Measurements from ENCODE around the gene STK40.

The STK40 gene

GRCh38 chr1:36351227-36351977 is 34.3 kb downstream of the STK40 start:
- DNase-seq, result no peak
- in situ Hi-C loops (cut with MboI; ENCODE audit: low pct_unique_long_range_greater_than_20kb, low sequenced_read_pairs), result no loop called here

GRCh38 chr1:36350659-36351226 is 35.0 kb downstream of the STK40 start:
- peak; percentile 25 for DNase-seq
- in situ Hi-C loops (cut with MboI; ENCODE audit: low pct_unique_long_range_greater_than_20kb, low sequenced_read_pairs), result no loop called here

GRCh38 chr1:36349839-36350238 is 35.9 kb downstream of the STK40 start:
- in situ Hi-C loops (cut with MboI; ENCODE audit: low pct_unique_long_range_greater_than_20kb, low sequenced_read_pairs), result no loop called here
- no peak for DNase-seq

GRCh38 chr1:36349241-36349671 is 36.5 kb downstream of the STK40 start:
- DNase-seq, result no peak
- in situ Hi-C loops (cut with MboI; ENCODE audit: low pct_unique_long_range_greater_than_20kb, low sequenced_read_pairs), result no loop called here

GRCh38 chr1:36346741-36347370 is 38.9 kb downstream of the STK40 start:
- in situ Hi-C loops (cut with MboI; ENCODE audit: low pct_unique_long_range_greater_than_20kb, low sequenced_read_pairs), result no loop called here
- DNase-seq, result no peak

GRCh38 chr1:36345353-36345752 is 40.4 kb downstream of the STK40 start:
- no peak for DNase-seq
- in situ Hi-C loops (cut with MboI; ENCODE audit: low pct_unique_long_range_greater_than_20kb, low sequenced_read_pairs), result no loop called here

- no peak for DNase-seq
- in situ Hi-C loops (cut with MboI; ENCODE audit: low pct_unique_long_range_greater_than_20kb, low sequenced_read_pairs), result no loop called here
These were observed 41.4 kb downstream of the STK40 start for GRCh38 chr1:36344395-36344680.

GRCh38 chr1:36343651-36344394 is 41.9 kb downstream of the STK40 start:
- DNase-seq, result no peak
- in situ Hi-C loops (cut with MboI; ENCODE audit: low pct_unique_long_range_greater_than_20kb, low sequenced_read_pairs), result no loop called here

GRCh38 chr1:36342426-36343185 is 43.1 kb downstream of the STK40 start:
- peak; percentile 66 for DNase-seq
- in situ Hi-C loops (cut with MboI; ENCODE audit: low pct_unique_long_range_greater_than_20kb, low sequenced_read_pairs), result no loop called here

- DNase-seq, result no peak
- in situ Hi-C loops (cut with MboI; ENCODE audit: low pct_unique_long_range_greater_than_20kb, low sequenced_read_pairs), result no loop called here
These were observed 44.0 kb downstream of the STK40 start for GRCh38 chr1:36341626-36342320.

GRCh38 chr1:36339615-36340014 is 46.1 kb downstream of the STK40 start:
- DNase-seq, result no peak
- in situ Hi-C loops (cut with MboI; ENCODE audit: low pct_unique_long_range_greater_than_20kb, low sequenced_read_pairs), result no loop called here

GRCh38 chr1:36339215-36339614 is 46.5 kb downstream of the STK40 start:
- in situ Hi-C loops (cut with MboI; ENCODE audit: low pct_unique_long_range_greater_than_20kb, low sequenced_read_pairs), result no loop called here
- no peak for DNase-seq

- no peak for DNase-seq
These were observed 47.9 kb downstream of the STK40 start for GRCh38 chr1:36337830-36338229.

GRCh38 chr1:36330940-36331339 is 54.8 kb downstream of the STK40 start:
- no peak for DNase-seq
- in situ Hi-C loops (cut with MboI; ENCODE audit: low pct_unique_long_range_greater_than_20kb, low sequenced_read_pairs), result no loop called here

More at GRCh38 chr1:36337830-36338229, 47.9 kb downstream of the STK40 start:
- in situ Hi-C loops (cut with MboI; ENCODE audit: low pct_unique_long_range_greater_than_20kb, low sequenced_read_pairs), result no loop called here

GRCh38 chr1:36329817-36330216 is 55.9 kb downstream of the STK40 start:
- DNase-seq, result no peak
- in situ Hi-C loops (cut with MboI; ENCODE audit: low pct_unique_long_range_greater_than_20kb, low sequenced_read_pairs), result no loop called here

- no peak for DNase-seq
- in situ Hi-C loops (cut with MboI; ENCODE audit: low pct_unique_long_range_greater_than_20kb, low sequenced_read_pairs), result no loop called here
These were observed 57.0 kb downstream of the STK40 start for GRCh38 chr1:36328713-36329112.

- DNase-seq, result no peak
- in situ Hi-C loops (cut with MboI; ENCODE audit: low pct_unique_long_range_greater_than_20kb, low sequenced_read_pairs), result no loop called here
These were observed 57.6 kb downstream of the STK40 start for GRCh38 chr1:36328088-36328480.

GRCh38 chr1:36327421-36328087 is 58.2 kb downstream of the STK40 start:
- in situ Hi-C loops (cut with MboI; ENCODE audit: low pct_unique_long_range_greater_than_20kb, low sequenced_read_pairs), result no loop called here
- no peak for DNase-seq
